Measurements from ENCODE around the gene CST3.

GRCh38 chr20:23612396-23612795 lies 25.4 kb downstream of the CST3 start:
- no peak for TF ChIP-seq ATF2 (IDR thresholded peaks at IDR 0.05; ENCODE audit: low read length)
- TF ChIP-seq POLR2AphosphoS5 (IDR thresholded peaks at IDR 0.05; ENCODE audit: low read depth, low read length), result no peak
- TF ChIP-seq JUND (IDR thresholded peaks at IDR 0.05; ENCODE audit: low read length), result no peak
- TF ChIP-seq EP300 (IDR thresholded peaks at IDR 0.05; ENCODE audit: borderline replicate concordance in 1 of 2, low read depth in 2 of 2, low read length in 2 of 2), result no peak
- no peak for TF ChIP-seq CTCF (IDR thresholded peaks at IDR 0.05; ENCODE audit: control extremely low read depth in 1 of 3, insufficient read depth in 1 of 3, low read depth in 1 of 3, low read length in 3 of 3)
- TF ChIP-seq EZH2 (IDR thresholded peaks at IDR 0.05; ENCODE audit: low read depth, low read length, severe bottlenecking), result no peak
- no peak for TF ChIP-seq GTF2F1 (IDR thresholded peaks at IDR 0.05; ENCODE audit: borderline replicate concordance, low read depth, low read length)
- no peak for TF ChIP-seq YY1 (IDR thresholded peaks at IDR 0.05; ENCODE audit: low read depth, low read length)

All from H1 (cell line).